Testis (tissue), 3 donors: Measurements from ENCODE around the gene PFKFB3. TPM values are rescaled to one million over a fixed set of nuclear protein-coding genes. Genes with fewer than 3 reads are reported as not detected.

ENCODE experiments used
- DNase-seq: peaks from one replicate; pipeline ENCODE4 v3.0.0-alpha.2; 2019
- H3K27ac ChIP-seq, 2 donors: fragments of 200-600 bp; sonication (generic); one replicate each; pipeline ENCODE4 v1.5.1; 2019
- H3K27me3 ChIP-seq: fragments of 200-600 bp; sonication (generic); one replicate; pipeline ENCODE4 v1.5.1; 2019
- H3K36me3 ChIP-seq: fragments of 200-600 bp; sonication (generic); one replicate; pipeline ENCODE4 v1.5.1; 2017; ENCODE audit warnings: low read depth; ENCODE audit errors: missing control alignments
- H3K4me1 ChIP-seq: fragments of 200-600 bp; sonication (generic); one replicate; pipeline ENCODE4 v1.5.1; 2019
- H3K4me3 ChIP-seq, 2 donors: fragments of 200-600 bp; sonication (generic); one replicate each; pipeline ENCODE4 v1.5.1; 2017 to 2019
- H3K9me3 ChIP-seq: fragments of 200-600 bp; sonication (generic); one replicate; pipeline ENCODE4 v1.5.1; 2017
- CTCF ChIP-seq, 3 experiments: fragments of 450-650 bp in 2 of 3; fragments of 200-600 bp in 1 of 3; sonication (generic) in 1 of 3; IDR thresholded peaks; one replicate each; pipeline ENCODE4 v1.5.1; 2016 to 2019; ENCODE audit warnings: antibody characterized with exemption in 3 of 3, mild to moderate bottlenecking in 2 of 3, moderate library complexity in 1 of 3
- POLR2A ChIP-seq: fragments of 450-650 bp; IDR thresholded peaks from one replicate; pipeline ENCODE4 v1.6.1; 2017; ENCODE audit warnings: antibody characterized with exemption, mild to moderate bottlenecking, moderate library complexity
- WGBS, 2 donors: methylation state at CpG; one replicate each; pipeline ENCODE4 v1.1.5; 2018; 5-methylcytosine and 5-hydroxymethylcytosine counted together
- intact Hi-C: fragments of 100-400 bp; cut with DNase I; formaldehyde crosslinking; loops from one replicate; pipeline ENCODE4 v1.15.1; 2023; ENCODE audit warnings: low total_unique reads
- polyA plus RNA-seq: library from polyadenylated mRNA; stranded (reverse); fragments of 350-450 nt; fragmentation: Illumina TruSeq; extraction: RNeasy Lipid Tissue Mini Kit (QIAGEN cat#74804); gene quantifications from one replicate; pipeline ENCODE4 v1.2.3, GENCODE V29; 2014; ENCODE audit warnings: low read depth, low replicate concordance; ENCODE audit not compliant: insufficient read depth
- total RNA-seq, 2 donors: library from RNA; depleted of rRNA; stranded (reverse); fragments of >200 nt; gene quantifications; one replicate each; pipeline ENCODE4 v1.2.3, GENCODE V29; 2016

PFKFB3 gene
- total and polyA plus RNA-seq, 3 donors from 2014 or later = 31.7 to 65.3 (median 53.9) TPM

GRCh38 chr10:6171881-6172695, 30.6 kb upstream of the PFKFB3 start:
- 61 to 67% methylated on average over 8 to 23 of the region's 23 CpGs for WGBS, 2 donors
- H3K9me3 ChIP-seq = no peaks in the 10 kb centered on the region
- intact Hi-C loops = no loop called here
- peak overlapping the region in 1 of 2 donors; percentile 30 for H3K27ac ChIP-seq
- H3K36me3 ChIP-seq = no peaks in the 10 kb centered on the region
- peaks cover 78% of the 10 kb centered on the region for H3K4me1 ChIP-seq
- no peaks in the 10 kb centered on the region for H3K27me3 ChIP-seq
- TF ChIP-seq POLR2A (no peak), CTCF (IDR thresholded peaks at IDR 0.05) (no peak)
- no peak overlapping the region for H3K4me3 ChIP-seq
- peak; percentile 74 for DNase-seq

DNA sequence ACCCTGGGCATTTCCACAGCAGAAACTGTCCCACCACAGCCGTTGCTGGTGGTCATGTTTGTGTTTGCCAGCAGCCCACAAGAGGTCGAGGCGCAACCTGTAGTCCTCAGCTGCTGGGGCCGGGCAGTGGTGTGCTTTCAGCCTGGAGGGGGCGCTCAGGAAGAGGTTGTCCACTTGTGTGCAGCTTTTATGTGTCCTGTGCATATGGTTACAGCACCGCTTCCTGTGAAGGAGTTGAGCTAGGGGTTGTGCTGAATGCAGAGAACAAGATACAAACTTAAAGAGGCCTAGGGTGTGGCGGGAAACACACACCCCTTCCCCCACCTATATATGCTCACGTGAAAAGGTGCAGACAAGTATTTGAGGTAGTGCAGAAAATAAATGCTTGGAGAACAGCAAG, 29.5 kb upstream of the PFKFB3 start:
- intact Hi-C loops = no loop called here
- Histone ChIP-seq H3K4me3 (no peak overlapping the region), H3K4me1 (peaks cover 71% of the 10 kb centered on the region), H3K27ac (peak overlapping the region; percentile 50 to 69), H3K9me3 (no peaks in the 10 kb centered on the region), H3K27me3 (no peaks in the 10 kb centered on the region), H3K36me3 (no peaks in the 10 kb centered on the region)
- no peak for TF ChIP-seq CTCF (IDR thresholded peaks at IDR 0.05)
- no peak for TF ChIP-seq POLR2A
- WGBS, 2 donors = 74 to 82% methylated on average over 7 to 8 of the region's 8 CpGs
- no peak for DNase-seq

DNA sequence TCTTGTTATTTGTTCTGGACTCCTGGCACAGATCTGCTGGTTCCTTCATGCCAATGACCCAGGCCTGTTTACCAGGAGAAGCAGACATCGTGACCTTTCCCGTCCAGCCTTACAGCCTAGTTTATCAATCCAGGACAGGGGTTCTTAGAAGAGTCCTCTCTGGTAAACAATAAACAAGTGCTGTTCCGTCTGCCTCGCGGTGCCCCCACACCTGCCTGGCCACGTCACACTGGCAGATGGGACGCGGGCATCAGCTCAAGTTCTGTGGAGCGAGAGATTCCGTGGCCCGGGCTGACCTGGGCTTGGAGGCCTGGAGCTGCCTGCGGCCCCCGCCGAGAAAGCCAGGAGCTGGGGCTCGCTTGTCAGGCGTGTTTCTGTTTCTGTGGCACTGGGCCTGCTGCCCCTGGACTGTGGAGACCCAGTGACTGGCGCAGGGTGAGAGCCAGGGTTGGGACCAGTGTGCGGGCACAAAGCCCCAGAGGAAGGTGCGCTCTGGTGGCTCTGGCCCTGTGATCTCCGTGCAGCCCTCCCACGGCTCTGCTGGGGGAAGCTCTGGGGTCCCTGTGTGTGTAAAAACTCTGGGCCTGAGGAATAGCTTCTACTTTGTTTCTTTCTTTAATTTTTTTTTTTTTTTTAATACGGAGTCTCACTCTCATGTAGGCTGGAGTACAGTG, 28.4 kb upstream of the PFKFB3 start:
- DNase-seq = no peak
- intact Hi-C loops = no loop called here
- H3K27ac ChIP-seq = peak overlapping the region; percentile 52 to 69
- no peaks in the 10 kb centered on the region for H3K27me3 ChIP-seq
- H3K9me3 ChIP-seq = no peaks in the 10 kb centered on the region
- peaks cover 79% of the 10 kb centered on the region for H3K4me1 ChIP-seq
- H3K36me3 ChIP-seq = no peaks in the 10 kb centered on the region
- 58 to 59% methylated on average over 10 to 22 of the region's 22 CpGs for WGBS, 2 donors
- no peak overlapping the region for H3K4me3 ChIP-seq
- no peak for TF ChIP-seq CTCF (IDR thresholded peaks at IDR 0.05)

DNA sequence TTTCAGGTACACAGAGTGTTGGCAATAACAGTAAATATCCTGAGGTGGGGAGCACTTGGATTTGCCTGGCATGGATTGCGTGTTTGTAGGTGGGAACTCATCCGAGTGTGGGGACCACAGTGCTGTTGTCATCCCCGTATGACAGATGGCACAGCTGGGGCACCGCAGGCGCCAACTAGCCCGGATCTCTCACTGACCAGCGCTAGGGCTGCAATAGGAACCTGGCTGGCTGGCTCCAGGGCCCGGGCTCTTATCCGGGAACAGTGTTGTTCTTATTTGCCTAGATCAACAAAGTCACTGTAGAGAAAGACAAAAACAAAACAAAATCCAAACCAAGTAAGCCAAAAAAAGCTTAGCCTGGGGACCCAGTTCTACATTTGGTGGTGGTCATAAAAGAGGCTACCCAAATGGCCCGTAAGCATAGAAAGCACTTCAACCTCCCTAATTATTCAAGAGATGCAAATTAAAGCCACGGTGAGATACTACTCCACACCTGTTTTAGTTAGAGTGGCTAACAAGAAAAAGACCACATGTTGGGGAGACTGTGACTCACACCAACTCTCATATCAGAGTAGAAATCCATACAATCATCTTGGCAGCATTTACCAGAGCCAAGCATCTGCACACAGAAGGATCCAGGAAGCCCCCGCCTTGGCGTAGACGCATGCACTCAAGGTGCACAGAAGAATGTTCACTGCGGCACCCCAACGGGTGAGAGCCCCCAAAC, 27.2 kb upstream of the PFKFB3 start:
- intact Hi-C loops = no loop called here
- peak overlapping the region; percentile 52 to 69 for H3K27ac ChIP-seq
- H3K36me3 ChIP-seq = no peaks in the 10 kb centered on the region
- WGBS, 2 donors = 78 to 81% methylated on average over 16 of the region's 16 CpGs
- DNase-seq = no peak
- no peaks in the 10 kb centered on the region for H3K27me3 ChIP-seq
- H3K4me1 ChIP-seq = peaks cover 73% of the 10 kb centered on the region
- TF ChIP-seq CTCF (IDR thresholded peaks at IDR 0.05) (no peak), POLR2A (no peak)
- no peak overlapping the region for H3K4me3 ChIP-seq
- no peaks in the 10 kb centered on the region for H3K9me3 ChIP-seq
